NCI-H187 (cell line): ENCODE measurements around the gene MYL4.
"Not testable (repeated sequence)": the region's sequence is repeated elsewhere in the genome, so short reads cannot be mapped to it uniquely, and the experiment has no call there.

ENCODE experiments used
- DNase-seq, 2 experiments: peaks; one replicate each; lab custom pipeline; 2025; lab: John Stamatoyannopoulos, UW

The MYL4 gene

GRCh38 chr17:47243737-47244598 is 34.8 kb downstream of the MYL4 start:
- DNase-seq, result no peak

- DNase-seq, result no peak
These were observed 35.5 kb downstream of the MYL4 start for GRCh38 chr17:47244697-47245096.

- no peak for DNase-seq
These were observed 37.0 kb downstream of the MYL4 start for GRCh38 chr17:47246120-47246519.

GRCh38 chr17:47250855-47251254 is 41.7 kb downstream of the MYL4 start:
- DNase-seq, result no peak

- DNase-seq, result no peak
These were observed 42.3 kb downstream of the MYL4 start for GRCh38 chr17:47251421-47251940.

- DNase-seq, result no peak
These were observed 43.1 kb downstream of the MYL4 start for GRCh38 chr17:47252209-47252608.

GRCh38 chr17:47252766-47253512 is 43.8 kb downstream of the MYL4 start:
- DNase-seq, result no peak

GRCh38 chr17:47253541-47254402 is 44.6 kb downstream of the MYL4 start, which contains the start of gene ITGB3:
ITGB3 (plus strand) TSS chr17:47253827; CDS start chr17:47253862, 35 bp downstream.
- no peak for DNase-seq

- DNase-seq, result no peak
These were observed 45.3 kb downstream of the MYL4 start for GRCh38 chr17:47254403-47254943.

- no peak for DNase-seq
These were observed 48.6 kb downstream of the MYL4 start for GRCh38 chr17:47257651-47258339.

- no peak for DNase-seq
These were observed 53.4 kb downstream of the MYL4 start for GRCh38 chr17:47262586-47262985.

- no peak for DNase-seq
These were observed 55.0 kb downstream of the MYL4 start for GRCh38 chr17:47264166-47264565.

- no peak for DNase-seq
These were observed 56.9 kb downstream of the MYL4 start for GRCh38 chr17:47265983-47266541.

GRCh38 chr17:47266782-47267181 is 57.6 kb downstream of the MYL4 start:
- DNase-seq, result no peak

- no peak for DNase-seq
These were observed 58.2 kb downstream of the MYL4 start for GRCh38 chr17:47267354-47267828.

GRCh38 chr17:47268964-47269363 is 59.8 kb downstream of the MYL4 start:
- not testable (repeated sequence) for DNase-seq

- not testable (repeated sequence) for DNase-seq
These were observed 60.6 kb downstream of the MYL4 start for GRCh38 chr17:47269561-47270280.

- no peak for DNase-seq
These were observed 62.0 kb downstream of the MYL4 start for GRCh38 chr17:47270946-47271705.

- no peak for DNase-seq
These were observed 63.3 kb downstream of the MYL4 start for GRCh38 chr17:47272491-47272890.
